KMS-11 (cell line): ENCODE measurements around the gene CHRM2.

Source experiments
- H2AFZ ChIP-seq: fragments of 200-600 bp; sonication (generic); 2 replicates; pipeline ENCODE4 v1.6.1; 2016; ENCODE audit warnings: antibody characterized with exemption, mixed run types, low read depth
- H3K27ac ChIP-seq: fragments of 200-600 bp; sonication (generic); 2 replicates; pipeline ENCODE4 v1.6.1; 2016; ENCODE audit warnings: mild to moderate bottlenecking, mixed run types
- H3K27me3 ChIP-seq: fragments of 200-600 bp; sonication (generic); 2 replicates; pipeline ENCODE4 v1.6.1; 2017; ENCODE audit warnings: mild to moderate bottlenecking, low read depth, mixed run types, moderate library complexity; ENCODE audit not compliant: insufficient read depth
- H3K36me3 ChIP-seq: fragments of 200-600 bp; sonication (generic); 2 replicates; pipeline ENCODE4 v1.6.1; 2017; ENCODE audit warnings: mild to moderate bottlenecking, mixed run types; ENCODE audit not compliant: insufficient read depth
- H3K4me1 ChIP-seq: fragments of 200-600 bp; sonication (generic); 2 replicates; pipeline ENCODE4 v1.6.1; 2016; ENCODE audit warnings: mild to moderate bottlenecking, low read depth, mixed run types; ENCODE audit not compliant: poor library complexity, severe bottlenecking
- H3K4me2 ChIP-seq: fragments of 200-600 bp; sonication (generic); 2 replicates; pipeline ENCODE4 v1.7.0; 2016; ENCODE audit warnings: mild to moderate bottlenecking, mixed run types
- H3K4me3 ChIP-seq: fragments of 200-600 bp; sonication (generic); IDR thresholded peaks from 2 replicates; pipeline ENCODE4 v1.6.1; 2017; ENCODE audit warnings: low read depth, low read length, mixed read lengths; ENCODE audit not compliant: insufficient read depth
- H3K79me2 ChIP-seq: fragments of 200-600 bp; sonication (generic); 2 replicates; pipeline ENCODE4 v1.6.1; 2016; ENCODE audit warnings: low read depth, mixed run types; ENCODE audit not compliant: insufficient read depth
- H3K9ac ChIP-seq: fragments of 200-600 bp; sonication (generic); 2 replicates; pipeline ENCODE4 v1.6.1; 2016; ENCODE audit warnings: mild to moderate bottlenecking, mixed run types
- H4K20me1 ChIP-seq: fragments of 200-600 bp; sonication (generic); 2 replicates; pipeline ENCODE4 v1.6.1; 2016; ENCODE audit warnings: mild to moderate bottlenecking, mixed run types; ENCODE audit not compliant: insufficient read depth
- TF ChIP-seq, protein P1 (sequence below): fragments of 200-600 bp; sonication (generic); conservative IDR thresholded peaks from 2 replicates; pipeline ENCODE4 v1.6.1; 2017; ENCODE audit warnings: low read depth, mild to moderate bottlenecking, antibody characterized with exemption, low read length, moderate library complexity, mixed read lengths

Gene CHRM2

GRCh38 chr7:136957391-136957790 lies 88.9 kb downstream of the CHRM2 start:
- no peaks in the 10 kb centered on the region for H3K4me1 ChIP-seq
- no peak overlapping the region for H3K9ac ChIP-seq
- H3K27ac ChIP-seq = no peak overlapping the region
- no peak overlapping the region for H3K4me2 ChIP-seq
- TF ChIP-seq, protein P1, sequence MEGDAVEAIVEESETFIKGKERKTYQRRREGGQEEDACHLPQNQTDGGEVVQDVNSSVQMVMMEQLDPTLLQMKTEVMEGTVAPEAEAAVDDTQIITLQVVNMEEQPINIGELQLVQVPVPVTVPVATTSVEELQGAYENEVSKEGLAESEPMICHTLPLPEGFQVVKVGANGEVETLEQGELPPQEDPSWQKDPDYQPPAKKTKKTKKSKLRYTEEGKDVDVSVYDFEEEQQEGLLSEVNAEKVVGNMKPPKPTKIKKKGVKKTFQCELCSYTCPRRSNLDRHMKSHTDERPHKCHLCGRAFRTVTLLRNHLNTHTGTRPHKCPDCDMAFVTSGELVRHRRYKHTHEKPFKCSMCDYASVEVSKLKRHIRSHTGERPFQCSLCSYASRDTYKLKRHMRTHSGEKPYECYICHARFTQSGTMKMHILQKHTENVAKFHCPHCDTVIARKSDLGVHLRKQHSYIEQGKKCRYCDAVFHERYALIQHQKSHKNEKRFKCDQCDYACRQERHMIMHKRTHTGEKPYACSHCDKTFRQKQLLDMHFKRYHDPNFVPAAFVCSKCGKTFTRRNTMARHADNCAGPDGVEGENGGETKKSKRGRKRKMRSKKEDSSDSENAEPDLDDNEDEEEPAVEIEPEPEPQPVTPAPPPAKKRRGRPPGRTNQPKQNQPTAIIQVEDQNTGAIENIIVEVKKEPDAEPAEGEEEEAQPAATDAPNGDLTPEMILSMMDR = no peak
- no peak overlapping the region for H2AFZ ChIP-seq
- no peaks in the 10 kb centered on the region for H3K27me3 ChIP-seq
- no peaks in the 10 kb centered on the region for H3K36me3 ChIP-seq
- H3K79me2 ChIP-seq = no peaks in the 10 kb centered on the region
- H4K20me1 ChIP-seq = no peaks in the 10 kb centered on the region
- no peak overlapping the region for H3K4me3 ChIP-seq

- H3K4me3 ChIP-seq = no peak overlapping the region
- H3K79me2 ChIP-seq = no peaks in the 10 kb centered on the region
- H3K27me3 ChIP-seq = no peaks in the 10 kb centered on the region
- H4K20me1 ChIP-seq = no peaks in the 10 kb centered on the region
- H3K36me3 ChIP-seq = no peaks in the 10 kb centered on the region
- TF ChIP-seq, protein P1 = no peak
- H3K27ac ChIP-seq = no peak overlapping the region
- H3K4me1 ChIP-seq = no peaks in the 10 kb centered on the region
- H3K4me2 ChIP-seq = no peak overlapping the region
- no peak overlapping the region for H2AFZ ChIP-seq
- H3K9ac ChIP-seq = no peak overlapping the region
Observed at GRCh38 chr7:136958016-136958415, 89.6 kb downstream of the CHRM2 start.

DNA sequence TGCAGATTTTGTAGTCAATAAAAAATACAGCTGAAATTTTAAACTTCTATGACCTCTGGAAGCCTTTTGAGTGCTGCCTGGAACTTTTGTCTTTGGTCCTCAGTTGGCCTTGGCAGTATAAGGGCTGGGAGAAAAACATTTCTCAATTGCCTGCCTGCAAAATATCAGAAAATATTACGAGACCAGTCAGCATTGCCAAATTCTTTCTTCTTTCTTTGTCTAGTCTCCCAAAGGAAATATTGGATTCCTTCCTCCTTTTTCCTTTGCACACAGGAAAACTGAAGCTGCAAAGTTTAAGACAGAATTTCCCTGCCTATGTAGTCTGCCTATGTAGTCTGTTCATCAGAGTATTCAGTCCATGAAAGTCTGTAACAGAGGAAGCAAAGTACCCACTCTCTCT lies 95.9 kb downstream of the CHRM2 start:
- H2AFZ ChIP-seq = no peak overlapping the region
- no peaks in the 10 kb centered on the region for H4K20me1 ChIP-seq
- TF ChIP-seq, protein P1 = no peak
- H3K4me2 ChIP-seq = no peak overlapping the region
- H3K79me2 ChIP-seq = no peaks in the 10 kb centered on the region
- no peaks in the 10 kb centered on the region for H3K27me3 ChIP-seq
- H3K36me3 ChIP-seq = no peaks in the 10 kb centered on the region
- H3K9ac ChIP-seq = no peak overlapping the region
- no peak overlapping the region for H3K4me3 ChIP-seq
- H3K27ac ChIP-seq = no peak overlapping the region
- no peaks in the 10 kb centered on the region for H3K4me1 ChIP-seq

- Histone ChIP-seq H3K4me3 (no peak overlapping the region), H3K36me3 (no peaks in the 10 kb centered on the region), H3K4me1 (no peaks in the 10 kb centered on the region), H4K20me1 (no peaks in the 10 kb centered on the region), H2AFZ (no peak overlapping the region), H3K27me3 (no peaks in the 10 kb centered on the region), H3K79me2 (no peaks in the 10 kb centered on the region), H3K27ac (no peak overlapping the region), H3K9ac (no peak overlapping the region), H3K4me2 (no peak overlapping the region)
- TF ChIP-seq, protein P1 = no peak
Observed at GRCh38 chr7:136966825-136967224, 98.4 kb downstream of the CHRM2 start.
